ENCODE data around the gene KCNC4. TPM values are rescaled to one million over a fixed set of nuclear protein-coding genes. Genes with fewer than 3 reads are reported as not detected.

Gene KCNC4
- total RNA-seq, 1 donor, result 6.8 TPM

GRCh38 chr1:110176299-110176956 lies 33.7 kb upstream of the KCNC4 start:
- DNase-seq (ENCODE audit: low read depth), result no peak
- no peak overlapping the region for H3K4me3 ChIP-seq (ENCODE audit: low read depth, low read length)
- no peak for TF ChIP-seq CTCF (IDR thresholded peaks at IDR 0.05; ENCODE audit: insufficient read depth, low read length)

- no peak for DNase-seq (ENCODE audit: low read depth)
- H3K4me3 ChIP-seq (ENCODE audit: low read depth, low read length), result no peak overlapping the region
- no peak for TF ChIP-seq CTCF (IDR thresholded peaks at IDR 0.05; ENCODE audit: insufficient read depth, low read length)
Measured at GRCh38 chr1:110177775-110178174, 32.3 kb upstream of the KCNC4 start.

GRCh38 chr1:110183642-110184167 lies 26.4 kb upstream of the KCNC4 start:
- DNase-seq (ENCODE audit: low read depth), result no peak
- no peak overlapping the region for H3K4me3 ChIP-seq (ENCODE audit: low read depth, low read length)
- TF ChIP-seq CTCF (IDR thresholded peaks at IDR 0.05; ENCODE audit: insufficient read depth, low read length), result no peak

GRCh38 chr1:110184446-110184845 lies 25.7 kb upstream of the KCNC4 start:
- no peak for TF ChIP-seq CTCF (IDR thresholded peaks at IDR 0.05; ENCODE audit: insufficient read depth, low read length)
- no peak overlapping the region for H3K4me3 ChIP-seq (ENCODE audit: low read depth, low read length)
- no peak for DNase-seq (ENCODE audit: low read depth)

- H3K4me3 ChIP-seq (ENCODE audit: low read depth, low read length), result no peak overlapping the region
- no peak for DNase-seq (ENCODE audit: low read depth)
- no peak for TF ChIP-seq CTCF (IDR thresholded peaks at IDR 0.05; ENCODE audit: insufficient read depth, low read length)
Measured at GRCh38 chr1:110185181-110185580, 24.9 kb upstream of the KCNC4 start.

GRCh38 chr1:110186558-110186957 lies 23.6 kb upstream of the KCNC4 start:
- H3K4me3 ChIP-seq (ENCODE audit: low read depth, low read length), result no peak overlapping the region
- TF ChIP-seq CTCF (IDR thresholded peaks at IDR 0.05; ENCODE audit: insufficient read depth, low read length), result no peak
- no peak for DNase-seq (ENCODE audit: low read depth)
